ENCODE results near the gene GALNT14. TPM values are rescaled to one million over a fixed set of nuclear protein-coding genes. Genes with fewer than 3 reads are reported as not detected.

GALNT14 gene
- total and polyA plus RNA-seq, 9 of the 15 experiments (the other 6 are each of a cell fraction or from before 2014, with no cell fraction given): 0.11 TPM; not detected in 8

DNA sequence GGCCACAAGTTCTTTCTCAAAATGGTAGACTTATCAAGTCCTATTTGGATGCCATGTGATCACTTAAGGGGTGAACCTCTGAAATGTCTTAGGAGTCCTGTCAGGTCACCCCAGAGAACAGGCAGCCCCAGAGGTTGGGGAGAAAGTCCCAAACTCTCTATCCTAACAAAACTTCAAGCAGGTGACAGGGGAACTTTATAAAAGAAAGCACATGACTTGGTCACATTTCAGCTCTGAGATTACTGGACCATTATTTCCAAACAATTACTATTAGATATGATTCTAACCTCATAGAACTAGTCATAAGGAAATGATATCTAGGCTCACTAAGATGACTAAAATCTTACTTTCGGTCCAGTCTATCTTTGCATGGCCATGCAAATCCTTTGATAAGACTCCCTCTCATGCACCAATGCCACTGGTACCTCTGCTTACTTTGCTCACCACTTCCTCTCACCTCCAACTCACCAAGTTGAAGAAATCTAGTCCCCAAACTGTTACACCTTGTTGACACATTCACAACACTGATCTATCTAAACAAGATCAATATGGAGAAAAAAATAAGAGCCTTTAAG is 107.0 kb downstream of the GALNT14 start (continued):
- no peak for TF ChIP-seq ZNF224 (CRISPR knock-in tag; IDR thresholded peaks at IDR 0.05)

DNA sequence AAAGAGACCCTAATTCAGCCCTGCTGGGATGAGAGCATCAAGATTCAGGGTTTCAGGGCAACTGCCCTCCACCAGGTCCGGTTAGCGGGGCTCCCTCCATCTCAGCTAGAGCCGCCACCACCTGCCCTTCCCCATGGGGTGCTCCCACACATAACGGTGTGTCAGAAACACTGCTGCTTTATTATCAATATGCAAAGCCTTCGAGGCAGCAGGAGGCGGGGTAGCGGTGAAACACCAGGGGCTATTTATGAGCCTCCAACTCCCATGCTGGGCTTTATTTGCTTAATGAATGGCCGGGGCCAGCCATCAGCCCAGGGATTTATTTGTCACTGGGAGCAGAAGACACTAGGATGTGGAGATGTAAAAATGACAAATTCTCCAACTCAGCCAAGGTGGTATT is 109.8 kb downstream of the GALNT14 start:
- Histone ChIP-seq H3K4me3 (no peak overlapping the region), H3K27ac (ENCODE audit: extremely low read depth, low read depth, low read length) (no peak overlapping the region), H2AFZ (ENCODE audit: low read depth, low read length) (no peak overlapping the region), H4K20me1 (replicated peaks; ENCODE audit: control insufficient read depth, insufficient read depth, low read length) (no peaks in the 10 kb centered on the region), H3K79me2 (ENCODE audit: control insufficient read depth, insufficient read depth, low read length) (no peaks in the 10 kb centered on the region), H3K4me2 (ENCODE audit: insufficient read depth, low read length) (no peak overlapping the region), H3K27me3 (ENCODE audit: control insufficient read depth in 2 of 2, insufficient read depth in 2 of 2, low read length in 2 of 2) (peaks cover 0 to 5% of the 10 kb centered on the region in 2 experiments; a peak in 3 of 5 replicates), H3K9me1 (ENCODE audit: control insufficient read depth, insufficient read depth, low read length) (no peaks in the 10 kb centered on the region), H3K4me1 (replicated peaks in 1 of 2; ENCODE audit: control insufficient read depth in 2 of 2, insufficient read depth in 2 of 2, low read length in 2 of 2) (no peaks in the 10 kb centered on the region), H3K9me3 (replicated peaks; ENCODE audit: control insufficient read depth, insufficient read depth, low read depth, low read length) (no peaks in the 10 kb centered on the region), H3K36me3 (ENCODE audit: control insufficient read depth, insufficient read depth, low read length) (no peaks in the 10 kb centered on the region), H3K9ac (ENCODE audit: insufficient read depth in 1 of 2, low read depth in 2 of 2, low read length in 2 of 2) (no peak overlapping the region)
- no peak for DNase-seq (ENCODE audit: extremely low read depth in 1 of 4, low spot score in 3 of 4)
- ATAC-seq: no peak
- TF ChIP-seq ATF2 (CRISPR knock-in tag; IDR thresholded peaks at IDR 0.05) (no peak), JUNB (CRISPR knock-in tag; conservative IDR thresholded peaks at IDR 0.05) (no peak), TAF1 (IDR thresholded peaks at IDR 0.05; ENCODE audit: control insufficient read depth, extremely low read depth, insufficient read depth, low read length, severe bottlenecking) (no peak), ZKSCAN1 (IDR thresholded peaks at IDR 0.05; ENCODE audit: low read depth, low read length) (no peak), ZFP91 (CRISPR knock-in tag; IDR thresholded peaks at IDR 0.05) (no peak), HDAC3 (IDR thresholded peaks at IDR 0.05; ENCODE audit: borderline replicate concordance, partially characterized antibody) (no peak), ARID2 (IDR thresholded peaks at IDR 0.05) (no peak)
- intact Hi-C loops (cut with micrococcal nuclease): no loop called here
- no TSS peak for BruUV-seq (replicated peaks)
- CTCF ChIA-PET (ENCODE audit: low intra/inter-chr PET ratio): no interaction called here
- in situ Hi-C loops (cut with MboI): no loop called here
- POLR2A ChIA-PET: interaction anchor here (0.5 kb wide), 1 partner anchor 149 kb away, joined by 3 read pairs; no protein-coding TSS in a partner anchor
- 1% methylated on average over 8 of the region's 8 CpGs for WGBS (ENCODE audit: insufficient coverage, low coverage, missing lambda C conversion rate)
- FAIRE-seq: no peak
